ENCODE results near the gene ANGPTL4.
"Not testable (repeated sequence)": the region's sequence is repeated elsewhere in the genome, so short reads cannot be mapped to it uniquely, and the experiment has no call there.

Gene ANGPTL4

GRCh38 chr19:8366121-8366581 is 2.2 kb downstream of the ANGPTL4 start:
- no peak for DNase-seq

GRCh38 chr19:8366961-8367326 is 3.0 kb downstream of the ANGPTL4 start:
- DNase-seq = no peak

GRCh38 chr19:8367327-8368001 is 3.5 kb downstream of the ANGPTL4 start:
- no peak for DNase-seq

- DNase-seq = no peak
Observed at GRCh38 chr19:8370176-8371010, 6.4 kb downstream of the ANGPTL4 start.

GRCh38 chr19:8371011-8371804 is 7.3 kb downstream of the ANGPTL4 start:
- no peak for DNase-seq

- no peak for DNase-seq
Observed at GRCh38 chr19:8373867-8374813, 10.2 kb downstream of the ANGPTL4 start.

GRCh38 chr19:8375766-8376165 is 11.8 kb downstream of the ANGPTL4 start:
- DNase-seq = not testable (repeated sequence)

GRCh38 chr19:8376373-8376974 is 12.5 kb downstream of the ANGPTL4 start:
- not testable (repeated sequence) for DNase-seq

GRCh38 chr19:8377598-8377997 is 13.6 kb downstream of the ANGPTL4 start:
- DNase-seq = no peak

GRCh38 chr19:8379156-8379891 is 15.4 kb downstream of the ANGPTL4 start:
- not testable (repeated sequence) for DNase-seq

GRCh38 chr19:8384569-8384968 is 20.6 kb downstream of the ANGPTL4 start:
- not testable (repeated sequence) for DNase-seq

GRCh38 chr19:8385103-8385502 is 21.1 kb downstream of the ANGPTL4 start:
- DNase-seq = not testable (repeated sequence)

- DNase-seq = not testable (repeated sequence)
Observed at GRCh38 chr19:8385566-8385965, 21.6 kb downstream of the ANGPTL4 start.

GRCh38 chr19:8386419-8386818 is 22.5 kb downstream of the ANGPTL4 start:
- not testable (repeated sequence) for DNase-seq

GRCh38 chr19:8386990-8387389 is 23.0 kb downstream of the ANGPTL4 start:
- DNase-seq = no peak

- DNase-seq = no peak
Observed at GRCh38 chr19:8387688-8388611, 24.0 kb downstream of the ANGPTL4 start.

- DNase-seq = no peak
Observed at GRCh38 chr19:8388612-8388958, 24.6 kb downstream of the ANGPTL4 start.

GRCh38 chr19:8389891-8390616 is 26.1 kb downstream of the ANGPTL4 start, which contains the start of gene RAB11B:
TSS of gene RAB11B (plus strand) at chr19:8390360. CDS start at chr19:8390417, 57 bp downstream.
- peak; percentile 96 to 100 (median 97) for DNase-seq

GRCh38 chr19:8390617-8390981 is 26.6 kb downstream of the ANGPTL4 start:
- peak; percentile 82 to 90 (median 89) for DNase-seq
